GF-D8 (cell line): ENCODE measurements around the gene CTPS1.

Experiments used
- DNase-seq: peaks from one replicate; lab custom pipeline; 2025; lab: John Stamatoyannopoulos, UW

CTPS1 gene

GRCh38 chr1:41023279-41023990 is 43.9 kb downstream of the CTPS1 start:
- DNase-seq, result no peak

GRCh38 chr1:41024953-41025352 is 45.5 kb downstream of the CTPS1 start:
- no peak for DNase-seq

GRCh38 chr1:41025979-41026819 is 46.7 kb downstream of the CTPS1 start:
- no peak for DNase-seq

- DNase-seq, result no peak
Observed at GRCh38 chr1:41028034-41028642, 48.6 kb downstream of the CTPS1 start.

- no peak for DNase-seq
Observed at GRCh38 chr1:41030872-41031616, 51.5 kb downstream of the CTPS1 start.

GRCh38 chr1:41032147-41032546 is 52.7 kb downstream of the CTPS1 start:
- DNase-seq, result no peak

- DNase-seq, result no peak
Observed at GRCh38 chr1:41033272-41033671, 53.8 kb downstream of the CTPS1 start.

GRCh38 chr1:41037116-41037903 is 57.8 kb downstream of the CTPS1 start:
- no peak for DNase-seq

GRCh38 chr1:41038110-41038509 is 58.6 kb downstream of the CTPS1 start:
- DNase-seq, result no peak

- DNase-seq, result no peak
Observed at GRCh38 chr1:41041614-41042270, 62.2 kb downstream of the CTPS1 start.

- no peak for DNase-seq
Observed at GRCh38 chr1:41044187-41044586, 64.7 kb downstream of the CTPS1 start.

GRCh38 chr1:41045740-41046139 is 66.2 kb downstream of the CTPS1 start:
- no peak for DNase-seq

GRCh38 chr1:41046347-41046775 is 66.9 kb downstream of the CTPS1 start:
- DNase-seq, result no peak

GRCh38 chr1:41048540-41048939 is 69.0 kb downstream of the CTPS1 start:
- DNase-seq, result no peak

- DNase-seq, result no peak
Observed at GRCh38 chr1:41051022-41051421, 71.5 kb downstream of the CTPS1 start.

GRCh38 chr1:41053316-41053715 is 73.8 kb downstream of the CTPS1 start:
- peak; percentile 24 for DNase-seq

- no peak for DNase-seq
Observed at GRCh38 chr1:41056907-41057306, 77.4 kb downstream of the CTPS1 start.
